Measurements from ENCODE around the gene DDHD1.

Gene DDHD1

GRCh38 chr14:53064475-53064874 lies 88.6 kb downstream of the DDHD1 start:
- Histone ChIP-seq H3F3A (ENCODE audit: low read depth) (no peaks in the 10 kb centered on the region), H3K27me3 (ENCODE audit: insufficient read depth, low read length, poor library complexity, severe bottlenecking) (no peaks in the 10 kb centered on the region), H3K4me2 (ENCODE audit: low read depth, low read length, poor library complexity, severe bottlenecking) (no peak overlapping the region), H3K36me3 (ENCODE audit: insufficient read depth, low read length) (peaks cover 16% of the 10 kb centered on the region; the same call in 1 of the 2 replicates), H3K4me1 (ENCODE audit: insufficient read depth, low read length, poor library complexity, severe bottlenecking) (no peaks in the 10 kb centered on the region), H3K9ac (ENCODE audit: low read depth, low read length, poor library complexity, severe bottlenecking) (no peak overlapping the region), H3K9me3 (ENCODE audit: insufficient read depth, low read depth, low read length) (no peaks in the 10 kb centered on the region), H3K4me3 (ENCODE audit: low read length, poor library complexity, severe bottlenecking) (no peak overlapping the region), H3K79me2 (ENCODE audit: insufficient read depth, low read length) (no peaks in the 10 kb centered on the region), H4K20me1 (ENCODE audit: insufficient read depth, low read length, poor library complexity, severe bottlenecking) (no peaks in the 10 kb centered on the region), H2AFZ (ENCODE audit: low read length) (no peak overlapping the region), H3K9me2 (replicated peaks; ENCODE audit: low read depth, low read length) (no peaks in the 10 kb centered on the region)
- TF ChIP-seq, protein P1, sequence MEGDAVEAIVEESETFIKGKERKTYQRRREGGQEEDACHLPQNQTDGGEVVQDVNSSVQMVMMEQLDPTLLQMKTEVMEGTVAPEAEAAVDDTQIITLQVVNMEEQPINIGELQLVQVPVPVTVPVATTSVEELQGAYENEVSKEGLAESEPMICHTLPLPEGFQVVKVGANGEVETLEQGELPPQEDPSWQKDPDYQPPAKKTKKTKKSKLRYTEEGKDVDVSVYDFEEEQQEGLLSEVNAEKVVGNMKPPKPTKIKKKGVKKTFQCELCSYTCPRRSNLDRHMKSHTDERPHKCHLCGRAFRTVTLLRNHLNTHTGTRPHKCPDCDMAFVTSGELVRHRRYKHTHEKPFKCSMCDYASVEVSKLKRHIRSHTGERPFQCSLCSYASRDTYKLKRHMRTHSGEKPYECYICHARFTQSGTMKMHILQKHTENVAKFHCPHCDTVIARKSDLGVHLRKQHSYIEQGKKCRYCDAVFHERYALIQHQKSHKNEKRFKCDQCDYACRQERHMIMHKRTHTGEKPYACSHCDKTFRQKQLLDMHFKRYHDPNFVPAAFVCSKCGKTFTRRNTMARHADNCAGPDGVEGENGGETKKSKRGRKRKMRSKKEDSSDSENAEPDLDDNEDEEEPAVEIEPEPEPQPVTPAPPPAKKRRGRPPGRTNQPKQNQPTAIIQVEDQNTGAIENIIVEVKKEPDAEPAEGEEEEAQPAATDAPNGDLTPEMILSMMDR (conservative IDR thresholded peaks at IDR 0.05; ENCODE audit: low read length), result no peak
- no peak for TF ChIP-seq EZH2phosphoT487 (IDR thresholded peaks at IDR 0.05; ENCODE audit: borderline replicate concordance)

GRCh38 chr14:53062856-53063255 lies 90.3 kb downstream of the DDHD1 start:
- Histone ChIP-seq H3K36me3 (ENCODE audit: insufficient read depth, low read length) (peaks cover 16% of the 10 kb centered on the region; the same call in 1 of the 2 replicates), H2AFZ (ENCODE audit: low read length) (no peak overlapping the region), H3K9me2 (replicated peaks; ENCODE audit: low read depth, low read length) (no peaks in the 10 kb centered on the region), H4K20me1 (ENCODE audit: insufficient read depth, low read length, poor library complexity, severe bottlenecking) (no peaks in the 10 kb centered on the region), H3K27me3 (ENCODE audit: insufficient read depth, low read length, poor library complexity, severe bottlenecking) (no peaks in the 10 kb centered on the region), H3K4me2 (ENCODE audit: low read depth, low read length, poor library complexity, severe bottlenecking) (no peak overlapping the region), H3K9ac (ENCODE audit: low read depth, low read length, poor library complexity, severe bottlenecking) (no peak overlapping the region), H3K9me3 (ENCODE audit: insufficient read depth, low read depth, low read length) (no peaks in the 10 kb centered on the region), H3F3A (ENCODE audit: low read depth) (no peaks in the 10 kb centered on the region), H3K4me3 (ENCODE audit: low read length, poor library complexity, severe bottlenecking) (no peak overlapping the region), H3K4me1 (ENCODE audit: insufficient read depth, low read length, poor library complexity, severe bottlenecking) (no peaks in the 10 kb centered on the region), H3K79me2 (ENCODE audit: insufficient read depth, low read length) (no peaks in the 10 kb centered on the region)
- TF ChIP-seq EZH2phosphoT487 (IDR thresholded peaks at IDR 0.05; ENCODE audit: borderline replicate concordance), result no peak
- TF ChIP-seq, protein P1 (conservative IDR thresholded peaks at IDR 0.05; ENCODE audit: low read length), result no peak

DNA sequence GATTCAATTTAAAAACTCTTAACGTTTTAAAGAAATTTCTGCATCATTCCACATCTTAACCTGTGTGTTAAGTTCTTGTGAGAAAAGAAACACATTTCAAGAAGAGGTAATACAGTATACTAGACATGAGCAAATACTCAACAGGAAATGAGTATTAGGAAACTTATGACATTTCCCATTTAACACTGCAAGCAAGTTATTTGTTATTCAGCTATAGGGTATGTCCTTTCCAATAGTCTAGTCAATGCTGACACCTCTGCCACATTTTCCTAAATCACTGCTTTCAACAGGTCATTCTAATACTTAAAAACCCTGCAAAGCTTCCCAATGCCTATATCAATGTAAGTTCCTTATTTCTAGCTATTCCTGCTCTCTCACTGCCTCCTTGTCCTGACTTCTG lies 93.1 kb downstream of the DDHD1 start:
- Histone ChIP-seq H3K9ac (ENCODE audit: low read depth, low read length, poor library complexity, severe bottlenecking) (no peak overlapping the region), H3K4me2 (ENCODE audit: low read depth, low read length, poor library complexity, severe bottlenecking) (no peak overlapping the region)

More for the DNA sequence above, 93.1 kb downstream of the DDHD1 start:
- Histone ChIP-seq H3K36me3 (ENCODE audit: insufficient read depth, low read length) (peaks cover 21% of the 10 kb centered on the region; the same call in 1 of the 2 replicates), H2AFZ (ENCODE audit: low read length) (no peak overlapping the region), H3K27me3 (ENCODE audit: insufficient read depth, low read length, poor library complexity, severe bottlenecking) (no peaks in the 10 kb centered on the region), H4K20me1 (ENCODE audit: insufficient read depth, low read length, poor library complexity, severe bottlenecking) (no peaks in the 10 kb centered on the region), H3K9me2 (replicated peaks; ENCODE audit: low read depth, low read length) (no peaks in the 10 kb centered on the region), H3K9me3 (ENCODE audit: insufficient read depth, low read depth, low read length) (no peaks in the 10 kb centered on the region), H3K4me3 (ENCODE audit: low read length, poor library complexity, severe bottlenecking) (no peak overlapping the region), H3K79me2 (ENCODE audit: insufficient read depth, low read length) (no peaks in the 10 kb centered on the region), H3F3A (ENCODE audit: low read depth) (no peaks in the 10 kb centered on the region), H3K4me1 (ENCODE audit: insufficient read depth, low read length, poor library complexity, severe bottlenecking) (no peaks in the 10 kb centered on the region)
- no peak for TF ChIP-seq EZH2phosphoT487 (IDR thresholded peaks at IDR 0.05; ENCODE audit: borderline replicate concordance)
- TF ChIP-seq, protein P1 (conservative IDR thresholded peaks at IDR 0.05; ENCODE audit: low read length), result no peak
